RWPE1 (cell line): ENCODE data around the gene KRTCAP2.

Experiments
- CTCF ChIA-PET: fragments of 350-600 bp; sonication (Branson Sonifier 250); formaldehyde crosslinking; extraction: SDS; loops from one replicate; lab custom pipeline; 2021; lab: Yijun Ruan, JAX
- POLR2A ChIA-PET: fragments of 400-600 bp; formaldehyde crosslinking; extraction: SDS; loops from one replicate; lab custom pipeline; 2020; ENCODE audit warnings: antibody characterized with exemption; ENCODE audit not compliant: low non-redundant PET; lab: Yijun Ruan, JAX
- DNase-seq: peaks from one replicate; pipeline ENCODE4 v3.0.0; 2012; ENCODE audit warnings: low spot score
- H3K27ac ChIP-seq: fragments of 450-650 bp; 2 replicates; pipeline ENCODE4 v1.5.1; 2017
- CTCF ChIP-seq: fragments of 450-650 bp; conservative IDR thresholded peaks from 2 replicates; pipeline ENCODE4 v1.5.1; 2017; ENCODE audit warnings: low read depth, mild to moderate bottlenecking

KRTCAP2 gene

DNA sequence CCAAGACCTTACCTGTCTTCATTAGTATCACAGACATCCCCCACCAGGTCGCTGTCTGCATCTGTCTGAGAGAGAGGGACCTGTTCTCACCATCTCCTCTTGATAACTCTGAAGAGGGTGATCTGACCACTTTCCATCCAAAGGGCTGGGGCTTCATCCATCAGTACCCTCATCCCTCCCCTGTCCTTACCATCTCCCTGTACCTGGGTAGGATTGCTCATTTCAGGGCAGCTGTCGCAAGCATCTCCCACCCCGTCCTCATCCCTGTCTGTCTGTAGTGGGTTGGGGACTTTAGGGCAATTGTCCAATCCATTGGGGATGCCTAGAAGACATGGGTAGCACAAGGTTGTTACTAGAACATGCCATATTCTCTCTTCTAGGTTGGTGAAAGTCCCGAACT lies 26.7 kb upstream of the KRTCAP2 start:
- CTCF ChIA-PET, result no interaction called here
- H3K27ac ChIP-seq, result peak overlapping the region; percentile 37
- TF ChIP-seq CTCF, result no peak
- DNase-seq, result no peak
- POLR2A ChIA-PET, result no interaction called here

DNA sequence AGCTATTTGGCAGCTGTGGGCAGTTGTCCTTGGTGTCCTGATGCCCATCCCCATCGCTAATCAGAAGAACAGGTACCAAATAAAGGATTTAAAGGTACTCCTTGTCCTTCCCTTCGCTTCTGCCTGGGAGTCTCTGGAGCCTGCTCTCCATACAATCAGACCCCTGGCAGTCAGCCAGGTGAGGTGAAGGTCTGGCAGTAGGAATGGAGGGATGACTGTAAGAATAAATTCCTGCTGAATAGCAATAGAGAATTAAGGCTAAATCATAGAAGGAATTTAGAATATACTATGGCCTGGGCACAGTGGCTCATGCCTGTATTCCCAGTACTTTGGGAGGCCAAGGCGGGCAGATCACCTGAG lies 25.4 kb upstream of the KRTCAP2 start:
- no peak for DNase-seq
- peak overlapping the region; percentile 99 for H3K27ac ChIP-seq
- CTCF ChIA-PET, result no interaction called here
- TF ChIP-seq CTCF, result no peak
- POLR2A ChIA-PET, result no interaction called here

GRCh38 chr1:155197901-155198546 lies 24.9 kb upstream of the KRTCAP2 start:
- POLR2A ChIA-PET, result no interaction called here
- peak overlapping the region; percentile 99 for H3K27ac ChIP-seq
- no peak for TF ChIP-seq CTCF
- CTCF ChIA-PET, result no interaction called here
- DNase-seq, result no peak

DNA sequence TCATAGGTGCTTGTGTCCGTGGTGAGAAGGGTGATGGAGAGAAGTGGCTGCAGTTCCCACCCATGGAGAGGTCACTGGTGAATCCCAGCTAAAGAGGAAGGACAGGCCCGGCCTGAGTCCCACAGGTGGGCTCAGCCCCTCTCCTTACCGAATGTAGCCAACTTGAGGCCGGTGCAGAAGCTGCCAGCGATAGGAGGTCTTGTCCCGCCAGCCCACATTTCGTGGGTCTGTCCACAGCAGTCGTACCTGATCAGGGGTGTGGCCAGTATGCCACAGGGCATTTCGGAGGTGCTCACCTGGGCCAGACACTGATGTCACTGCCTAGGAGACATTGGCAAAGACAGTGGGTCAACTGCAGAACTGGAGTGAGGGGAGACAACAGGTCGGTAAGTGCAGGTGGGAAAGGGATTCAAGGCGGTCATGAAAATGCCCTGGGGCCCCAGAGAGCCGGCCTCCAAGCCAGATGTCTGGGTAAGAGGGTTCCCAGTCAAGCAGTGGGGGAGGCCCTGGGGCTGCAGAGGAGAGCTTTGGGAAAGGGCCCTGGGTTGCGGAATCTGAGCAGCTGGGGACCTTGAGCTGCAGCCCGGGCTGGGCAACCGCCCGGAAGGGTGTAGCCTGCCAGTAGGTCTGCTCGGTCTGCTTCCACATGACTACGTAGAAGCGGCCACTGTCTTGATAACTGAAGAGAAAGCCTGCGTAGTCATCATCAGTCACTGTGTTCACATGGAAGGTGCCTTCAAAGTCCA lies 24.0 kb upstream of the KRTCAP2 start:
- H3K27ac ChIP-seq, result peak overlapping the region; percentile 99
- CTCF ChIA-PET, result interaction anchor here (0.7 kb wide), 1 partner anchor 128 kb away, joined by 4 read pairs; no protein-coding TSS in a partner anchor
- POLR2A ChIA-PET, result no interaction called here
- no peak for DNase-seq
- no peak for TF ChIP-seq CTCF

GRCh38 chr1:155196103-155196892 lies 23.2 kb upstream of the KRTCAP2 start:
- H3K27ac ChIP-seq, result peak overlapping the region; percentile 99
- POLR2A ChIA-PET, result interaction anchor here (0.6 kb wide), 1 partner anchor 192 kb away, joined by 3 read pairs; no protein-coding TSS in a partner anchor
- TF ChIP-seq CTCF, result no peak
- DNase-seq, result no peak
- CTCF ChIA-PET, result interaction anchor here (1.0 to 1.1 kb wide), 2 partner anchors 11 to 23 kb away, joined by 3 read pairs; partner anchors contain the start of gene KRTCAP2
